Measurements from ENCODE around the gene APOBEC3B.

GRCh38 chr22:38955926-38956325 is 26.2 kb upstream of the APOBEC3B start:
- TF ChIP-seq PATZ1 (CRISPR knock-in tag; IDR thresholded peaks at IDR 0.05; ENCODE audit: borderline replicate concordance) = no peak
- no peak for TF ChIP-seq ZFP3 (CRISPR knock-in tag; IDR thresholded peaks at IDR 0.05)
- no peak for TF ChIP-seq TCF4 (CRISPR knock-in tag; IDR thresholded peaks at IDR 0.05; ENCODE audit: borderline replicate concordance)
- no peak for TF ChIP-seq CREB5 (CRISPR knock-in tag; IDR thresholded peaks at IDR 0.05; ENCODE audit: low read depth)
- TF ChIP-seq RARB (CRISPR knock-in tag; IDR thresholded peaks at IDR 0.05) = no peak
- TF ChIP-seq POU6F1 (CRISPR knock-in tag; IDR thresholded peaks at IDR 0.05; ENCODE audit: borderline replicate concordance, low read depth) = no peak
- TF ChIP-seq GLIS3 (CRISPR knock-in tag; IDR thresholded peaks at IDR 0.05) = no peak
- TF ChIP-seq ESRRG (CRISPR knock-in tag; IDR thresholded peaks at IDR 0.05) = no peak
- TF ChIP-seq SNAI2 (CRISPR knock-in tag; IDR thresholded peaks at IDR 0.05) = no peak
- no peak for TF ChIP-seq ZNF70 (CRISPR knock-in tag; IDR thresholded peaks at IDR 0.05)
- no peak for TF ChIP-seq OSR1 (CRISPR knock-in tag; IDR thresholded peaks at IDR 0.05)
- no peak for TF ChIP-seq BACH2 (CRISPR knock-in tag; IDR thresholded peaks at IDR 0.05; ENCODE audit: borderline replicate concordance)
- TF ChIP-seq ZNF565 (CRISPR knock-in tag; conservative IDR thresholded peaks at IDR 0.05; ENCODE audit: low read depth) = no peak
- TF ChIP-seq TSHZ2 (CRISPR knock-in tag; IDR thresholded peaks at IDR 0.05) = no peak
